Subcutaneous abdominal adipose tissue (tissue), 5 donors: ENCODE results near the gene GRIK4.

Experiments
- H3K27ac ChIP-seq: one replicate; pipeline ENCODE4 v1.7.0; 2013; ENCODE audit warnings: low read depth, mild to moderate bottlenecking, inconsistent platforms, low read length, moderate library complexity
- H3K27me3 ChIP-seq, 5 donors: one replicate each; pipeline ENCODE4 v1.7.0; 2013; ENCODE audit warnings: low read length in 5 of 5, inconsistent platforms in 1 of 5; ENCODE audit not compliant: control insufficient read depth in 5 of 5, insufficient read depth in 4 of 5
- H3K36me3 ChIP-seq, 5 donors: one replicate each; pipeline ENCODE4 v1.7.0; 2013; ENCODE audit warnings: low read length in 5 of 5; ENCODE audit not compliant: control insufficient read depth in 5 of 5, insufficient read depth in 5 of 5
- H3K4me1 ChIP-seq, 5 donors: one replicate each; pipeline ENCODE4 v1.7.0; 2013; ENCODE audit warnings: low read length in 5 of 5, mild to moderate bottlenecking in 3 of 5, moderate library complexity in 1 of 5; ENCODE audit not compliant: control insufficient read depth in 5 of 5, insufficient read depth in 5 of 5
- H3K4me3 ChIP-seq, 5 donors: one replicate each; pipeline ENCODE4 v1.7.0; 2013; ENCODE audit warnings: low read length in 5 of 5, low read depth in 1 of 5
- H3K9ac ChIP-seq, 5 donors: one replicate each; pipeline ENCODE4 v1.7.0; 2013; ENCODE audit warnings: low read length in 5 of 5, mild to moderate bottlenecking in 4 of 5, moderate library complexity in 3 of 5
- H3K9me3 ChIP-seq, 5 donors: one replicate each; pipeline ENCODE4 v1.7.0; 2013; ENCODE audit warnings: low read length in 5 of 5; ENCODE audit not compliant: control insufficient read depth in 5 of 5
- donor health status: healthy.
- donor health status: healthy.
- donor health status: healthy.
- donor health status: healthy.
- donor health status: healthy.

Gene GRIK4

DNA sequence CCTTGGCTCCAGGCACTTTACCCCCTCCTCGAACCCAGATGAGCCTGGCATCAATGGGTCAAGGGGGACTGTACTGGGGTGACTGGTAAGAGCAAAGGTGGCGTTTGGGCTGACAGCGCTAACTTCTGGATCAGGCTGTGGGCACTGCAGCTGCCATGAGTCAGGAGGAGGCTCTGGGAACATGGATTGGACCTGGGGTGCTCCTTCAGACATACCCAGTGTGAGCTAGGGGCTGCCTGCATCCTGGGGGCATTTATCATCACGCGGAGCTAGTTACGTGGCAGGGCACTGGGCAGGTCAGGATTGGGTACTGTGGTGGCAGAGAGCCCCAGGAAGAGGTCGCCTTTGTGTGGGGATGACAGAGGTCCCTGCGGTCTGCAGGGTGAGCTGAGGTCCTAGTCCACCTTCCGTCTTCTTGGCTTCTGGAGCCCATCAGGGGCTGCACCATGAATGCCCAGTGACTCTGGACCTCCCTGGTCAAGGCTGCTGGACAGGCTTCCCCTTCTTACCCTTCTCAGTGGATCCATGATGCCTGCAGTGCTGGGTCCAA lies 13.1 kb downstream of the GRIK4 start:
- Histone ChIP-seq H3K4me3 (no peak overlapping the region), H3K27me3 (peaks cover 19 to 38% (median 30%) of the 10 kb centered on the region in 5 donors)

DNA sequence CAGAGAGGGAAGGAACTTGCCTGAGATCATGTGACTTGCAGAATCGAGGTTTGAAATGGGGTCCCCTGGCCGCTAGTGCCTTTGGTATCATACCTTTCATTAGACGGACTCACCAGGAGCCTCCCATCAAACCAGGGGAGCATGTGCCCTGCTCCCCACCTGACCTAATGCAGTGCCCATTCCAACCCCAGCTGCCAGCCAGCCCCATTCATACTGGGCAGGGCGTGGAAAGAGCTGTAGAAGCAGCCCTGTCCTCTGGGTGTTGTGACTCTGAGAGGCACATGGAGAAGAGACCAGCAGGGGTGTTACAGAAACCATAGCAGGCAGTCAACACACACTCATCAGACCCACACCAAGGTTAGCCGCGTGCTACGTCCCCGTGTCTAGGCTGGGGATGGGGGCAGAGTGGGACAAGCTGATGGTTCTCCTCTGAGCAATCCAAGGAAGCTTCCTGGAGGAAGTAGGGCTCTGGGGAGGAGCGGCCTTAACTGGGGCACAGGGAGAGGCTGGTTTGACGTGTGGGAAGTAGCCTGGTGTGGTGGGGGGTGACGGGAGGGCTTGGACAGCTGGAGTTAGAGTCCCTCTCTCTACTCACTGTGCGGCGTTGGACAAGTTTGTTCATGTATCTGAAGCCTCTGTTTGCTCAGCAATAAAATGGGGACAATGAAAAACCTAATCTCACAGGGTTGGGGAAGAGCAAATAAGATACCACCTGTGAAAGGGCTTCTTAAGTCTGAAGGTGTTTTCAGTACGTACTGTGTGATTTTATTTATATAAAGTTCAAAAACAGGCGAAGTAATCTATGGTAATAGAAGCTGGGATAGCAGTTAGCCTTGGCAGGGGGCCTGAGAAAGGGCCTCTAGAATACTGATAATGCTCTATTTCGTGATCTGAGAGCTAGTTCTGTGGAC lies 14.0 kb downstream of the GRIK4 start:
- Histone ChIP-seq H3K4me1 (peaks cover 1 to 11% (median 4%) of the 10 kb centered on the region in 5 donors), H3K27ac (no peak overlapping the region), H3K27me3 (peaks cover 19 to 43% (median 30%) of the 10 kb centered on the region in 5 donors), H3K36me3 (no peaks in the 10 kb centered on the region), H3K9ac (no peak overlapping the region), H3K4me3 (no peak overlapping the region), H3K9me3 (peaks cover 0 to 4% (median 0%) of the 10 kb centered on the region in 5 donors)

More for the DNA sequence above, 13.1 kb downstream of the GRIK4 start:
- H3K36me3 ChIP-seq = no peaks in the 10 kb centered on the region
- H3K9ac ChIP-seq = no peak overlapping the region
- no peak overlapping the region for H3K27ac ChIP-seq
- H3K4me1 ChIP-seq = peaks cover 1 to 11% (median 4%) of the 10 kb centered on the region in 5 donors
- H3K9me3 ChIP-seq = peaks cover 0 to 4% (median 0%) of the 10 kb centered on the region in 5 donors

DNA sequence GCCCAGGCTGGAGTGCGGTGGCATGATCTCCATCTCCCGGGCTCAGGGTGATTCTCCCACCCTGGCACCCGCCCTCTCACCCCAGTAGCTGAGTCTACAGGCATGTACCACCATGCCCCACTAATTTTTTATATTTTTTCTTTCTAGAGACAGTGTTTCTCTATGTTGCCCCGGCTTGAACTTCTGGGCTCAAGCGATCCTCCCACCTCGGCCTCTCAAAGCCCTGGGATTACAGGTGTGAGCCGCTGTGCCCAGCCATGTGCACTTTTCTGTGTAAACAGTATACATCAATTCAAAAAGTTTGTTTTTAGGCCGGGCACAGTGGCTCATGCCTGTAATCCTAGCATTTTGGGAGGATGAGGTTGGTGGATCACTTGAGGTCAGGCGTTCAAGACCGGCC lies 14.7 kb downstream of the GRIK4 start:
- H3K4me3 ChIP-seq = no peak overlapping the region
- peaks cover 19 to 50% (median 35%) of the 10 kb centered on the region in 5 donors for H3K27me3 ChIP-seq
- H3K9me3 ChIP-seq = peaks cover 0 to 4% (median 0%) of the 10 kb centered on the region in 5 donors
- peaks cover 1 to 11% (median 4%) of the 10 kb centered on the region in 5 donors for H3K4me1 ChIP-seq
- no peaks in the 10 kb centered on the region for H3K36me3 ChIP-seq
- H3K9ac ChIP-seq = no peak overlapping the region
- H3K27ac ChIP-seq = no peak overlapping the region

DNA sequence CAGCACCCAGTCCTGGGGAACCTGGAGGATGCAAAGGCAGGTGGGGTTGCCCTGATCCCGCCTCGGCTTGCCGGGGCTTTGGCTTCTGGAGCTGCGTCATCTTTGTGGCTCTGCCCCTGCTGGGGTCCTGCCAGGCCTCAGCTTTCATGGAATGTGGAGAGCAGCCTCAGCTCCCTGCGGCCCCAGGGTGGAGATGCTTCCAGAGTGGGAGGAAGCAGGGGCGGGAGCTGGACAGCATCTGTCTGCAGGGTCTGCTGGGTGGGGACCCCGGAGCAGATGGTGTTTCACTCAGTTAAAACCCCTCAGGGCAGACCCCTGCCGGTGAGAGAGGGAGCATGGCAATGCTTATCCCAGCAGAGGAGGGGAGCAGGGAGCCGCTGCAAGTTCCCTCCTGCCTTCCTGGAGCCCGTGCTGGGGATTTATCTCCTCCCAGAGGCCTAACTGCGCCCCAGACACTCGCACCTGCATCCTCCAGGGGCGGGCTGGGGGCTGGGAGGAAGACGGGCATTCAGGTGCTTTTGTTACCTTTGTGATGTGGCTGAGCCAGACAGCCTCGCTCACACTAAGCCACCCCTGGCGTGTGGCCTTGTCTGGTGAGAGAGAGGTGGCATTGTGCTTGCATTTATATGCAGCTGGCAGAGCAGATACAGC lies 15.7 kb downstream of the GRIK4 start:
- H3K27me3 ChIP-seq = peaks cover 19 to 50% (median 41%) of the 10 kb centered on the region in 5 donors
- H3K27ac ChIP-seq = no peak overlapping the region
- no peaks in the 10 kb centered on the region for H3K36me3 ChIP-seq
- H3K4me1 ChIP-seq = peaks cover 1 to 11% (median 8%) of the 10 kb centered on the region in 5 donors
- peaks cover 0 to 4% (median 0%) of the 10 kb centered on the region in 5 donors for H3K9me3 ChIP-seq
- H3K9ac ChIP-seq = no peak overlapping the region
- H3K4me3 ChIP-seq = no peak overlapping the region

DNA sequence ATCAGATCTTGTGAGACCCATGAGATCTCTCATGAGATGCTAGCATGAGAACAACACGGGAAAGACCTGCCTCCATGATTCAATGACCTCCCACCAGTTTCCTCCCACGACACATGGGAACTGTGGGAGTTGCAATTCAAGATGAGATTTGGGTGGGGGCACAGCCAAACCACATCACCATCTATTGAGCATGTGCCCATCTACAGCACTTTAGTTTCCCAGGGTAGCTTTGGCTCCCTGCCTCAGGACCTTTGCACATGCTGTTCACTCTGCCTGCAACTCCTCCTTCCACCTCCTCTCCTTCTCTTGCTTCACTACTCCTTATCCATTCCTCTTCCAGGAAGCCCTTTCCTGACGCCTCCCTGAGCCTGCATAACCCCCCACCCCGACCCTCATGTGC lies 17.2 kb downstream of the GRIK4 start:
- H3K4me3 ChIP-seq = no peak overlapping the region
- no peak overlapping the region for H3K9ac ChIP-seq
- no peak overlapping the region for H3K27ac ChIP-seq
- H3K9me3 ChIP-seq = peaks cover 0 to 4% (median 0%) of the 10 kb centered on the region in 5 donors
- peaks cover 0 to 11% (median 6%) of the 10 kb centered on the region in 5 donors for H3K4me1 ChIP-seq
- peaks cover 19 to 54% (median 40%) of the 10 kb centered on the region in 5 donors for H3K27me3 ChIP-seq
- H3K36me3 ChIP-seq = no peaks in the 10 kb centered on the region

DNA sequence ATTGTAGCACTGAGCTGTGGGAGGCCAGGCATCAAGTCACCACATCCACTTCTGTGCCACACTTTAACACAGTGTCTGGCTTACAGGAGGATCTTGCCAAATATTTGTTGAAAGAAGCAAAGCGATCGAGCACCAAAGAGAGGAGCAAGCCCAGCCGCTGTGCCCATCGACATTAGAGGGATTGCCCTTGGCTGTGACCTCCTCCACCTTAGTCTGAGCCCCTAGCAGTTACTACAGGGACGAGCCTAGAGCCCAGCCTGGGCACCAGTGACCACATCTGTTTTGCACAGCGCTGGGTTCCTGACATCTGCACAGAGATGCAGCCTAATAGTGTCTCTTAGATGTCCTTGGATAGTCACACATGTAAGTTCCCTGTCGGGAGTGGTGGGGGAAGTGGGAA lies 17.7 kb downstream of the GRIK4 start:
- no peak overlapping the region for H3K4me3 ChIP-seq
- no peak overlapping the region for H3K9ac ChIP-seq
- H3K27ac ChIP-seq = no peak overlapping the region
- H3K4me1 ChIP-seq = peaks cover 0 to 11% (median 6%) of the 10 kb centered on the region in 5 donors
- no peaks in the 10 kb centered on the region for H3K36me3 ChIP-seq
- peaks cover 0 to 4% (median 0%) of the 10 kb centered on the region in 5 donors for H3K9me3 ChIP-seq
- peaks cover 19 to 54% (median 38%) of the 10 kb centered on the region in 5 donors for H3K27me3 ChIP-seq

DNA sequence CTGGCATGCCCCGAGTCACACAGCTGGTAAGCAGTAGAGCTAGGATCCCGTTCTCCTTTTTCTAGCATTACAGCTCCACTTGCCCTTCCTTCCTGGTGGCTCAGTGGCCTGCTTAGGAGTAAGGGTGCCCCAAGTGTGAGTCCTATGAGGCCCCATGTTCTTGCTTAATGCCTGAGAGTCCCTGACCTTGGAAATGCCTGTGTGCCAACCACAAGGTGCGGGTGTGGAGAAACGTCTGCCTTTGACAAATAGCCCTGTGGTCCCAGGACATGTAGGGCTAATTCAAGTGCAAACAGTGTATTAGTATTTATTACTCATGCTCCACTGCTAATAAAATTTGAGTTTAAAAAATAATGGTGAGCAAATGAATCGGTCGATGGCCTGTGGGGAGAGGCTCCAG lies 18.4 kb downstream of the GRIK4 start:
- Histone ChIP-seq H3K9ac (no peak overlapping the region), H3K4me3 (no peak overlapping the region), H3K27me3 (peaks cover 12 to 48% (median 36%) of the 10 kb centered on the region in 5 donors), H3K9me3 (peaks cover 0 to 4% (median 0%) of the 10 kb centered on the region in 5 donors), H3K36me3 (no peaks in the 10 kb centered on the region), H3K27ac (no peak overlapping the region), H3K4me1 (peaks cover 0 to 11% (median 6%) of the 10 kb centered on the region in 5 donors)

DNA sequence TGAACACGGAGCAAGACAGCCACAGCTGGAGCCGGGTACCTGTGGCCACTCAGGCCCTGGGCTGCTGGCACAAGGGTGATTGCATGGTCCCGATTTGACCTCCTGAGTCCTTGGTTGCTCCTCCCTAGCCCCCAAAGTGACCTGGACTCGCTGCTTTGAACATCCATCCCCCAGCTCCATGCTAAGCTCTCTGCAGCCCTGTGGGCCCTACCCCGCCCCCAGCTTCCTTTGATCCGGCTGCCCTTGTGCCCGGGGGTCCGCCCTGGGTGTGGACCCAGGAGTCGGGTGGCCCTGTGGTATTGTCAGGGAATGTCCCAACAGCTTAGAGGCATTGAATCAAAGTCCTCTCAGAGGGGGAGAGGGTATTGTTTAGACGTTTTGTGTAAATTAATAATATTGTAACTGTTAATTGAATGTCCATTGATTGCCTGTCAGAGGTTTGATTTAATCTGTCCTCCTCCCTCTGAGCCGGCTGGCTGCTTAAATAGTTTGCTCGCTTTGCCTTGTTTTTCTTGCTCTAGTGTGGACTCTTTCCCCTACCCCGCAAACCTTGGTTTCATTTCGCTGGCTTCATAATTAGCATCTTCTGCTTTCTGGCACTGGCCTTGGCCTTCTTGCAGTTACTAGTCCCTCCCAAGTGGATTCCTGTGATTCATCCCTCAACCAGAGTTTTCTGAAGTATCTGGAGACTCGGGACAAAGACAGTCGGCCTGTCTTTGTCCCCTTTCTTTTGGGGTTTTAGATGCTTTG lies 20.7 kb downstream of the GRIK4 start:
- Histone ChIP-seq H3K27ac (no peak overlapping the region), H3K4me1 (peaks cover 0 to 11% (median 5%) of the 10 kb centered on the region in 5 donors), H3K36me3 (no peaks in the 10 kb centered on the region), H3K27me3 (peaks cover 6 to 37% (median 29%) of the 10 kb centered on the region in 5 donors), H3K9me3 (peaks cover 0 to 4% (median 0%) of the 10 kb centered on the region in 5 donors), H3K9ac (peak overlapping the region in 1 of 5 donors; percentile 22), H3K4me3 (peak overlapping the region in 3 of 5 donors; percentile 8 to 27 (median 11))

DNA sequence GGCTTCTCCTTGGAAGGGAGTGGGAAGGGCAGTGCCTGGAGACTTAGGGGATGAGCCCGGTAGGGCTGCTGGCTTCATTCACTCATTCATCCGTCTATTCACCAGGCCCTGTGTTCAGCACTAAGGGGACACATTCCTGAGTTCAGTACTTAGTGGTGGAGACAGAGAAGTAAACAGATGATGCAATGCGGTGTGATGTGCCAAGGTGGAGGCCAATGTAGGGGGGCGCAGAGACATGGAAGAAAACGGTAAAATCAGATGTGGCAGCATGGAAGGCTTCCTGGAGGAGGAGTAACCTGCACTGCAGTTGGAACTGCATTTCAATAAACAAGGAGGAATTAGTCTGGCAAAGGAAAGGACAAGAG lies 21.3 kb downstream of the GRIK4 start:
- no peak overlapping the region for H3K27ac ChIP-seq
- peak overlapping the region in 1 of 5 donors; percentile 22 for H3K9ac ChIP-seq
- peaks cover 0 to 11% (median 3%) of the 10 kb centered on the region in 5 donors for H3K4me1 ChIP-seq
- H3K9me3 ChIP-seq = peaks cover 0 to 4% (median 0%) of the 10 kb centered on the region in 5 donors
- H3K36me3 ChIP-seq = no peaks in the 10 kb centered on the region
- peaks cover under 1 to 32% (median 24%) of the 10 kb centered on the region in 5 donors for H3K27me3 ChIP-seq
- H3K4me3 ChIP-seq = peak overlapping the region in 3 of 5 donors; percentile 8 to 27 (median 11)
